Activated B cell treated with CpG ODN at 0.5 μM for 24 hours (primary cell): ENCODE measurements around the gene TSPAN15. TPM values are rescaled to one million over a fixed set of nuclear protein-coding genes. Genes with fewer than 3 reads are reported as not detected.

Experiments
- ATAC-seq: fragments of 200-7000 bp; cut with Tn5 transposase; one replicate; pipeline ENCODE4 v1.10.0; 2021; ENCODE audit warnings: low read depth, mild to moderate bottlenecking, moderate library complexity
- CTCF ChIA-PET: fragments of 350-600 bp; sonication (Branson Sonifier 250); formaldehyde crosslinking; loops from one replicate; lab custom pipeline; 2021; ENCODE audit warnings: antibody characterized with exemption; lab: Charles Lee
- POLR2A ChIA-PET: fragments of 350-600 bp; sonication (Branson Sonifier 250); formaldehyde crosslinking; loops from one replicate; lab custom pipeline; 2021; ENCODE audit warnings: antibody characterized with exemption; lab: Charles Lee
- DNase-seq: peaks from one replicate; pipeline ENCODE4 v3.0.0; 2022
- H3K27ac Mint-ChIP-seq: one replicate; pipeline ENCODE4 v1.8.0; 2020; ENCODE audit warnings: mixed read lengths
- H3K27me3 Mint-ChIP-seq: one replicate; pipeline ENCODE4 v1.8.0; 2021; ENCODE audit warnings: mixed read lengths
- H3K36me3 Mint-ChIP-seq: one replicate; pipeline ENCODE4 v1.8.0; 2021; ENCODE audit warnings: low read depth, mixed read lengths
- H3K4me1 Mint-ChIP-seq: one replicate; pipeline ENCODE4 v1.8.0; 2021; ENCODE audit warnings: mixed read lengths
- H3K4me3 Mint-ChIP-seq: one replicate; pipeline ENCODE4 v1.8.0; 2020; ENCODE audit warnings: mild to moderate bottlenecking, mixed read lengths
- H3K9me3 Mint-ChIP-seq: one replicate; pipeline ENCODE4 v1.8.0; 2020; ENCODE audit warnings: mixed read lengths
- intact Hi-C: fragments of 100-400 bp; cut with micrococcal nuclease; formaldehyde crosslinking; loops from one replicate; pipeline ENCODE4 v1.15.1; 2024
- total RNA-seq: library from RNA; stranded (reverse); gene quantifications from 2 replicates; pipeline ENCODE4 v1.2.3, GENCODE V29; 2022
- TF ChIP-seq, protein P1 (sequence below): fragments of 200-600 bp; IDR thresholded peaks from one replicate; pipeline ENCODE4 v1.8.0; 2022; ENCODE audit warnings: antibody characterized with exemption, mild to moderate bottlenecking

The TSPAN15 gene
- total RNA-seq, 1 donor from 2014 or later = 0.35 TPM

- TF ChIP-seq, protein P1, sequence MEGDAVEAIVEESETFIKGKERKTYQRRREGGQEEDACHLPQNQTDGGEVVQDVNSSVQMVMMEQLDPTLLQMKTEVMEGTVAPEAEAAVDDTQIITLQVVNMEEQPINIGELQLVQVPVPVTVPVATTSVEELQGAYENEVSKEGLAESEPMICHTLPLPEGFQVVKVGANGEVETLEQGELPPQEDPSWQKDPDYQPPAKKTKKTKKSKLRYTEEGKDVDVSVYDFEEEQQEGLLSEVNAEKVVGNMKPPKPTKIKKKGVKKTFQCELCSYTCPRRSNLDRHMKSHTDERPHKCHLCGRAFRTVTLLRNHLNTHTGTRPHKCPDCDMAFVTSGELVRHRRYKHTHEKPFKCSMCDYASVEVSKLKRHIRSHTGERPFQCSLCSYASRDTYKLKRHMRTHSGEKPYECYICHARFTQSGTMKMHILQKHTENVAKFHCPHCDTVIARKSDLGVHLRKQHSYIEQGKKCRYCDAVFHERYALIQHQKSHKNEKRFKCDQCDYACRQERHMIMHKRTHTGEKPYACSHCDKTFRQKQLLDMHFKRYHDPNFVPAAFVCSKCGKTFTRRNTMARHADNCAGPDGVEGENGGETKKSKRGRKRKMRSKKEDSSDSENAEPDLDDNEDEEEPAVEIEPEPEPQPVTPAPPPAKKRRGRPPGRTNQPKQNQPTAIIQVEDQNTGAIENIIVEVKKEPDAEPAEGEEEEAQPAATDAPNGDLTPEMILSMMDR = no peak
- DNase-seq (no peak), ATAC-seq (no peak)
- Mint-ChIP-seq H3K9me3 (no peaks in the 10 kb centered on the region), H3K27ac (no peak overlapping the region), H3K27me3 (no peaks in the 10 kb centered on the region), H3K4me1 (no peaks in the 10 kb centered on the region), H3K4me3 (no peak overlapping the region), H3K36me3 (no peaks in the 10 kb centered on the region)
- ChIA-PET CTCF (no interaction called here), POLR2A (no interaction called here)
- intact Hi-C loops = no loop called here
These were observed 46.5 kb downstream of the TSPAN15 start for GRCh38 chr10:69497611-69498390.

DNA sequence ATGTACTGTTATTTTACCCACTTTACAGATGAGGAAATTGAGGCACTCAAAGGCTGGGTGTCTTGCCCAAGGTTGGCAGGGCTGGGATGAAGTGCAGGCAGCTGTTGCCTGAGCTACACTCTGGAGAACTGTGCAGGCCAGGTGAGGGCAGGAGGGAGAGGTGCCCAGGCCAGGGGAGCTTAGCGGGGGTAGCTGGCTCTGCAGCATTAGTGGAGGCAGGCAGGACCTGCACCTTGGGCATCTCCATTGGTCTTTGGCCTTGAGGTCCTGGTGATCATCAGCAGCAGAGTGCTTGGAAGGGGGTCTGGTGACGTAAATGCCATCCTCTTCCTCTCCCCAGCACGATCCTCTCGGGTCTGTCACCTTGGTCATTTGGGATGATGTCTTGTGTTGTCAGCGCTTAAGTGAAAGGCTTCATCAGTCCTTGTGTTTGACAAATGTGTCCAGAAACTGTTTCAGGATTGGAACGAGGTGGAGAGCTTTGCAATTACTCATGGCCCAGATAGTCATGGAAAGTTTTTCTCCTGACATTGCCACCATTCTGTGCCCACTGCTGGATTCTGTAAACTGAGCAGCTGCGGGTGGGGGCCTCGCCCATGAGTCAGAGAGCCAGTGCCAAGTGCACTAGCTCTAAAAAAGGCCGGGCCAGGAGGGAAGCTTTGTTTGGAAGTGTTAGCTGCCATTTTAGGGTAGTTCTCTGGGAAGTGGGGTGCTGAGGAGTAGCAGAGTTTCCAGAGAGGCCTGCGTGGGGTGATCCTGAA is 47.6 kb downstream of the TSPAN15 start:
- no peaks in the 10 kb centered on the region for H3K9me3 Mint-ChIP-seq
- H3K36me3 Mint-ChIP-seq = no peaks in the 10 kb centered on the region
- H3K27me3 Mint-ChIP-seq = peaks cover 4% of the 10 kb centered on the region
- CTCF ChIA-PET = interaction anchor here (1.3 kb wide), 1 partner anchor 16 kb away, joined by 5 read pairs; no protein-coding TSS in a partner anchor
- H3K4me3 Mint-ChIP-seq = no peak overlapping the region
- TF ChIP-seq, protein P1 = no peak
- H3K4me1 Mint-ChIP-seq = no peaks in the 10 kb centered on the region
- intact Hi-C loops = no loop called here
- ATAC-seq (no peak), DNase-seq (no peak)
- no peak overlapping the region for H3K27ac Mint-ChIP-seq
- POLR2A ChIA-PET = no interaction called here

GRCh38 chr10:69499726-69500689 is 48.7 kb downstream of the TSPAN15 start:
- POLR2A ChIA-PET = no interaction called here
- intact Hi-C loops = no loop called here

GRCh38 chr10:69500864-69501468 is 49.7 kb downstream of the TSPAN15 start:
- H3K9me3 Mint-ChIP-seq = no peaks in the 10 kb centered on the region
- TF ChIP-seq, protein P1 = no peak
- H3K36me3 Mint-ChIP-seq = no peaks in the 10 kb centered on the region
- ATAC-seq (no peak), DNase-seq (no peak)
- intact Hi-C loops = no loop called here
- ChIA-PET CTCF (no interaction called here), POLR2A (no interaction called here)
- no peaks in the 10 kb centered on the region for H3K4me1 Mint-ChIP-seq
- H3K27ac Mint-ChIP-seq = no peak overlapping the region
- no peak overlapping the region for H3K4me3 Mint-ChIP-seq
- peaks cover 4% of the 10 kb centered on the region for H3K27me3 Mint-ChIP-seq

More at GRCh38 chr10:69499726-69500689, 48.7 kb downstream of the TSPAN15 start:
- ATAC-seq (no peak), DNase-seq (no peak)
- no peaks in the 10 kb centered on the region for H3K4me1 Mint-ChIP-seq
- H3K27me3 Mint-ChIP-seq = peaks cover 4% of the 10 kb centered on the region
- TF ChIP-seq, protein P1 = no peak
- no peaks in the 10 kb centered on the region for H3K9me3 Mint-ChIP-seq
- H3K36me3 Mint-ChIP-seq = no peaks in the 10 kb centered on the region
- CTCF ChIA-PET = no interaction called here
- no peak overlapping the region for H3K27ac Mint-ChIP-seq
- no peak overlapping the region for H3K4me3 Mint-ChIP-seq
